Osteoblast (primary cell): ENCODE measurements around the gene MTA2. TPM values are rescaled to one million over a fixed set of nuclear protein-coding genes. Genes with fewer than 3 reads are reported as not detected.
"Not testable (repeated sequence)": the region's sequence is repeated elsewhere in the genome, so short reads cannot be mapped to it uniquely, and the experiment has no call there.

Source experiments
- DNase-seq: peaks from one replicate; pipeline ENCODE4 v3.0.0; 2011; ENCODE audit warnings: low spot score, mixed read lengths; ENCODE audit not compliant: insufficient read length; ENCODE audit errors: missing footprints
- H2AFZ ChIP-seq: 2 replicates; pipeline ENCODE4 v1.6.0; 2011; ENCODE audit warnings: mild to moderate bottlenecking, low read length
- H3K27ac ChIP-seq: 2 replicates; pipeline ENCODE4 v1.5.1; 2011; ENCODE audit warnings: mild to moderate bottlenecking, low read depth, low read length, moderate library complexity
- H3K27me3 ChIP-seq: 2 replicates; pipeline ENCODE4 v1.6.0; 2012; ENCODE audit warnings: mild to moderate bottlenecking, control low read depth, inconsistent platforms, low read length, moderate library complexity; ENCODE audit not compliant: insufficient read depth
- H3K36me3 ChIP-seq: 2 replicates; pipeline ENCODE4 v1.5.1; 2011; ENCODE audit warnings: mild to moderate bottlenecking, low read length, control low read depth, moderate library complexity; ENCODE audit not compliant: insufficient read depth
- H3K4me1 ChIP-seq: 2 replicates; pipeline ENCODE4 v1.5.1; 2011; ENCODE audit warnings: mild to moderate bottlenecking, low read length, control low read depth, moderate library complexity; ENCODE audit not compliant: insufficient read depth
- H3K4me2 ChIP-seq: 2 replicates; pipeline ENCODE4 v1.6.0; 2011; ENCODE audit warnings: mild to moderate bottlenecking, low read length; ENCODE audit not compliant: insufficient read depth
- H3K4me3 ChIP-seq: fragments of 200-600 bp; sonication (generic); 3 replicates; pipeline ENCODE4 v1.5.1; 2012; ENCODE audit warnings: mild to moderate bottlenecking, low read length, inconsistent platforms; ENCODE audit not compliant: insufficient read depth
- H3K79me2 ChIP-seq: 2 replicates; pipeline ENCODE4 v1.6.0; 2012; ENCODE audit warnings: mild to moderate bottlenecking, low read length, control low read depth, inconsistent platforms; ENCODE audit not compliant: insufficient read depth
- H3K9me3 ChIP-seq: 2 replicates; pipeline ENCODE4 v1.5.1; 2011; ENCODE audit warnings: low read depth, low read length, control low read depth
- H4K20me1 ChIP-seq: 2 replicates; pipeline ENCODE4 v1.6.0; 2012; ENCODE audit warnings: mild to moderate bottlenecking, low read length, control low read depth; ENCODE audit not compliant: insufficient read depth
- CTCF ChIP-seq: IDR thresholded peaks from 2 replicates; pipeline ENCODE4 v1.5.1; 2011; ENCODE audit warnings: mild to moderate bottlenecking, low read depth, low read length, moderate library complexity; ENCODE audit errors: extremely low read depth
- total RNA-seq: library from RNA; depleted of rRNA; stranded (reverse); fragments of >200 nt; gene quantifications from 2 replicates; pipeline ENCODE4 v1.2.3, GENCODE V29; 2012

The MTA2 gene
- total RNA-seq, 1 donor: 102 TPM

GRCh38 chr11:62553839-62554361 lies 47.8 kb downstream of the MTA2 start:
- H2AFZ ChIP-seq: peak overlapping the region; percentile 30
- H3K4me1 ChIP-seq: peaks cover 65% of the 10 kb centered on the region

GRCh38 chr11:62553080-62553838 lies 48.4 kb downstream of the MTA2 start:
- DNase-seq: peak; percentile 98
- peak overlapping the region; percentile 59 for H3K4me3 ChIP-seq
- peaks cover 11% of the 10 kb centered on the region for H3K36me3 ChIP-seq
- H3K9me3 ChIP-seq: no peaks in the 10 kb centered on the region
- no peak for TF ChIP-seq CTCF
- peaks cover 14% of the 10 kb centered on the region for H4K20me1 ChIP-seq
- peak overlapping the region; percentile 81 for H3K4me2 ChIP-seq
- H3K27ac ChIP-seq: peak overlapping the region; percentile 85
- H2AFZ ChIP-seq: peak overlapping the region; percentile 53
- H3K79me2 ChIP-seq: no peaks in the 10 kb centered on the region
- H3K4me1 ChIP-seq: peaks cover 71% of the 10 kb centered on the region
- no peaks in the 10 kb centered on the region for H3K27me3 ChIP-seq

More at GRCh38 chr11:62553839-62554361, 47.8 kb downstream of the MTA2 start:
- peak; percentile 95 for DNase-seq
- Histone ChIP-seq H3K4me2 (peak overlapping the region; percentile 81), H3K4me3 (peak overlapping the region; percentile 59), H4K20me1 (peaks cover 14% of the 10 kb centered on the region), H3K9me3 (no peaks in the 10 kb centered on the region), H3K27ac (peak overlapping the region; percentile 85), H3K36me3 (peaks cover 17% of the 10 kb centered on the region), H3K79me2 (peaks cover 3% of the 10 kb centered on the region), H3K27me3 (no peaks in the 10 kb centered on the region)
- no peak for TF ChIP-seq CTCF

GRCh38 chr11:62552485-62553079 lies 49.1 kb downstream of the MTA2 start:
- H3K27ac ChIP-seq: peak overlapping the region; percentile 85
- H3K36me3 ChIP-seq: peaks cover 6% of the 10 kb centered on the region
- peak; percentile 76 for DNase-seq
- no peaks in the 10 kb centered on the region for H3K9me3 ChIP-seq
- no peaks in the 10 kb centered on the region for H3K79me2 ChIP-seq
- TF ChIP-seq CTCF: no peak
- peak overlapping the region; percentile 27 for H2AFZ ChIP-seq
- peaks cover 78% of the 10 kb centered on the region for H3K4me1 ChIP-seq
- no peaks in the 10 kb centered on the region for H3K27me3 ChIP-seq
- H4K20me1 ChIP-seq: peaks cover 14% of the 10 kb centered on the region
- H3K4me2 ChIP-seq: peak overlapping the region; percentile 81
- H3K4me3 ChIP-seq: peak overlapping the region; percentile 59

- H3K79me2 ChIP-seq: peaks cover 11% of the 10 kb centered on the region
- H4K20me1 ChIP-seq, H3K36me3 ChIP-seq, DNase-seq, H3K27ac ChIP-seq, H3K4me2 ChIP-seq, H2AFZ ChIP-seq, H3K27me3 ChIP-seq, H3K9me3 ChIP-seq, H3K4me3 ChIP-seq: not testable (repeated sequence)
- H3K4me1 ChIP-seq: peaks cover 61% of the 10 kb centered on the region
Measured at GRCh38 chr11:62550478-62550877, 51.2 kb downstream of the MTA2 start.
